ENCODE results near the gene TIFAB. TPM values are rescaled to one million over a fixed set of nuclear protein-coding genes. Genes with fewer than 3 reads are reported as not detected.

The TIFAB gene
- total RNA-seq, 1 donor from 2014 or later: not detected

GRCh38 chr5:135486131-135487036 is 34.2 kb upstream of the TIFAB start:
- DNase-seq (ENCODE audit: low spot score, unreplicated experiment): no peak
- peaks cover 83% of the 10 kb centered on the region for H3K27me3 Mint-ChIP-seq
- H3K9me3 Mint-ChIP-seq (ENCODE audit: low read depth): no peaks in the 10 kb centered on the region
- no peak overlapping the region for H3K4me3 Mint-ChIP-seq (ENCODE audit: low read depth)
- H3K27ac Mint-ChIP-seq: no peak overlapping the region
- peaks cover 14% of the 10 kb centered on the region for H3K4me1 Mint-ChIP-seq (ENCODE audit: low read depth)
- H3K36me3 Mint-ChIP-seq (ENCODE audit: insufficient read depth): no peaks in the 10 kb centered on the region
- no peak for TF ChIP-seq CTCF (IDR thresholded peaks at IDR 0.05; ENCODE audit: unreplicated experiment)

GRCh38 chr5:135484674-135485086 is 32.5 kb upstream of the TIFAB start:
- DNase-seq (ENCODE audit: low spot score, unreplicated experiment): no peak
- no peak for TF ChIP-seq CTCF (IDR thresholded peaks at IDR 0.05; ENCODE audit: unreplicated experiment)
- Mint-ChIP-seq H3K4me3 (ENCODE audit: low read depth) (no peak overlapping the region), H3K27me3 (peaks cover 78% of the 10 kb centered on the region), H3K9me3 (ENCODE audit: low read depth) (no peaks in the 10 kb centered on the region), H3K4me1 (ENCODE audit: low read depth) (peaks cover 8% of the 10 kb centered on the region), H3K27ac (no peak overlapping the region), H3K36me3 (ENCODE audit: insufficient read depth) (no peaks in the 10 kb centered on the region)

GRCh38 chr5:135483254-135483653 is 31.1 kb upstream of the TIFAB start:
- Mint-ChIP-seq H3K27ac (no peak overlapping the region), H3K4me1 (ENCODE audit: low read depth) (peaks cover 1% of the 10 kb centered on the region), H3K36me3 (ENCODE audit: insufficient read depth) (no peaks in the 10 kb centered on the region), H3K27me3 (peaks cover 76% of the 10 kb centered on the region), H3K4me3 (ENCODE audit: low read depth) (no peak overlapping the region), H3K9me3 (ENCODE audit: low read depth) (no peaks in the 10 kb centered on the region)
- no peak for TF ChIP-seq CTCF (IDR thresholded peaks at IDR 0.05; ENCODE audit: unreplicated experiment)
- DNase-seq (ENCODE audit: low spot score, unreplicated experiment): no peak

GRCh38 chr5:135482381-135482933 is 30.3 kb upstream of the TIFAB start:
- Mint-ChIP-seq H3K9me3 (ENCODE audit: low read depth) (no peaks in the 10 kb centered on the region), H3K27me3 (peaks cover 73% of the 10 kb centered on the region), H3K36me3 (ENCODE audit: insufficient read depth) (no peaks in the 10 kb centered on the region), H3K27ac (no peak overlapping the region), H3K4me1 (ENCODE audit: low read depth) (no peaks in the 10 kb centered on the region), H3K4me3 (ENCODE audit: low read depth) (no peak overlapping the region)
- TF ChIP-seq CTCF (IDR thresholded peaks at IDR 0.05; ENCODE audit: unreplicated experiment): no peak
- DNase-seq (ENCODE audit: low spot score, unreplicated experiment): no peak

GRCh38 chr5:135481909-135482311 is 29.8 kb upstream of the TIFAB start:
- no peak overlapping the region for H3K4me3 Mint-ChIP-seq (ENCODE audit: low read depth)
- H3K27ac Mint-ChIP-seq: no peak overlapping the region
- H3K9me3 Mint-ChIP-seq (ENCODE audit: low read depth): no peaks in the 10 kb centered on the region
- no peak for TF ChIP-seq CTCF (IDR thresholded peaks at IDR 0.05; ENCODE audit: unreplicated experiment)
- H3K4me1 Mint-ChIP-seq (ENCODE audit: low read depth): peaks cover 2% of the 10 kb centered on the region
- H3K27me3 Mint-ChIP-seq: peaks cover 71% of the 10 kb centered on the region
- no peaks in the 10 kb centered on the region for H3K36me3 Mint-ChIP-seq (ENCODE audit: insufficient read depth)
- no peak for DNase-seq (ENCODE audit: low spot score, unreplicated experiment)
